Kidney (tissue), 14 donors: ENCODE data around the gene CMTM8. TPM values are rescaled to one million over a fixed set of nuclear protein-coding genes. Genes with fewer than 3 reads are reported as not detected.
A peak's percentile ranks its signal among the peaks of the same experiment; 100 is the strongest.

Source experiments
- DNase-seq, 5 donors: peaks; one replicate each; pipeline ENCODE4 v3.0.0-alpha.2; 2013 to 2020
- FAIRE-seq: peaks from 2 replicates; lab custom pipeline; 2012; peaks lifted over from hg19 to GRCh38; lab: Jason Lieb, UNC
- H3K27ac ChIP-seq, 2 donors: one replicate each; pipeline ENCODE4 v1.7.0; 2013; ENCODE audit warnings: low read depth in 2 of 2, low read length in 2 of 2, inconsistent platforms in 1 of 2
- H3K27me3 ChIP-seq: one replicate; pipeline ENCODE4 v1.7.1; 2013; ENCODE audit warnings: low read length, inconsistent platforms; ENCODE audit not compliant: control insufficient read depth, insufficient read depth
- H3K36me3 ChIP-seq, 3 donors: one replicate each; pipeline versions ENCODE4 v1.7.0 to v1.7.1; 2013; ENCODE audit warnings: low read length in 3 of 3, control low read depth in 1 of 3, inconsistent platforms in 1 of 3; ENCODE audit not compliant: insufficient read depth in 3 of 3, control insufficient read depth in 2 of 3
- H3K4me1 ChIP-seq, 3 donors: one replicate each; pipeline versions ENCODE4 v1.7.0 to v1.7.1; 2013; ENCODE audit warnings: low read length in 3 of 3, inconsistent platforms in 1 of 3, low read depth in 1 of 3; ENCODE audit not compliant: control insufficient read depth in 2 of 3, insufficient read depth in 2 of 3
- H3K4me3 ChIP-seq, 3 donors: one replicate each; pipeline versions ENCODE4 v1.7.0 to v1.8.1; 2013; ENCODE audit warnings: low read length in 3 of 3, control low read depth in 1 of 3, inconsistent platforms in 1 of 3
- H3K9ac ChIP-seq, 3 donors: one replicate each; pipeline versions ENCODE4 v1.7.0 to v1.7.1; 2013; ENCODE audit warnings: low read length in 3 of 3, control low read depth in 1 of 3, inconsistent platforms in 1 of 3
- H3K9me3 ChIP-seq, 3 donors: one replicate each; pipeline versions ENCODE4 v1.7.0 to v1.7.1; 2013; ENCODE audit warnings: low read length in 3 of 3, control low read depth in 1 of 3, inconsistent platforms in 1 of 3; ENCODE audit not compliant: control insufficient read depth in 2 of 3, insufficient read depth in 1 of 3
- intact Hi-C: fragments of 100-400 bp; cut with DNase I; formaldehyde crosslinking; loops from one replicate; pipeline ENCODE4 v1.11.1; 2022
- polyA plus RNA-seq: library from polyadenylated mRNA; stranded (reverse); fragments of 350-450 nt; fragmentation: Illumina TruSeq; extraction: RNeasy Lipid Tissue Mini Kit (QIAGEN cat#74804); gene quantifications from one replicate; pipeline ENCODE4 v1.2.3, GENCODE V29; 2014; ENCODE audit warnings: low read depth, low replicate concordance; ENCODE audit not compliant: insufficient read depth
- total RNA-seq: library from RNA; stranded (reverse); fragmentation: NEBNext Ultra II Directional; extraction: Animal tissue kit (Norgen Biotek cat#: 25700); gene quantifications from one replicate; pipeline ENCODE4 v1.2.1, GENCODE V29; 2021
- TF ChIP-seq, protein P1 (sequence below): IDR thresholded peaks from 3 replicates; pipeline ENCODE4 v1.5.1; 2012; ENCODE audit warnings: mild to moderate bottlenecking, moderate library complexity, borderline replicate concordance; ENCODE audit not compliant: insufficient read depth; ENCODE audit errors: extremely low read depth
- donor health status: control.
- donor health status: control.
- donor health status: control.
- donor health status: control.
- donor health status: control.
- donor health status: DM: yes; HTN: yes; CAD: no.
- donor health status: Normal renal cell carcinoma (clear cell type).

The CMTM8 gene
- total and polyA plus RNA-seq, 2 donors from 2014 or later = 5.4 to 9.6 TPM

DNA sequence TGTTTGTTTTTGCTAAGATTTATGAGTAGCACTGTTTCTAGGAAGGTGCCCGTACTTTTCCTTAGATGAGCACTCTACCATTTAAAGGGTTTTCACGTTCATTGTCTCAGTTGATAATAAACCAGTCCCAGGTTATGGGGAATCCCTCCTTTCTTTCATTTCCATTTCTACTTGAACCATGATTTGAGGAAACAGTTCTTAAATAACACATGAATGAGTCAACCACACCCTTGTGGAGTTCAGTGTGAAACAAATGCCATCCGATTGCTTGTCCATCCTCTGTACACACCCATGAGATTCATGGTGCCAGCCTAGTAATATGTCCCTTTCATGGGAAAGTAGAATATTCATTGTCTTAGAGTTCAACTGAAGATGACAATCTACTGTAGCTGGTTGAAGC, 23.1 kb downstream of the CMTM8 start:
- FAIRE-seq = no peak
- no peaks in the 10 kb centered on the region for H3K36me3 ChIP-seq
- no peak overlapping the region for H3K27ac ChIP-seq
- H3K27me3 ChIP-seq = no peaks in the 10 kb centered on the region
- H3K4me1 ChIP-seq = no peaks in the 10 kb centered on the region
- H3K9me3 ChIP-seq = no peaks in the 10 kb centered on the region
- H3K9ac ChIP-seq = no peak overlapping the region
- TF ChIP-seq, protein P1, sequence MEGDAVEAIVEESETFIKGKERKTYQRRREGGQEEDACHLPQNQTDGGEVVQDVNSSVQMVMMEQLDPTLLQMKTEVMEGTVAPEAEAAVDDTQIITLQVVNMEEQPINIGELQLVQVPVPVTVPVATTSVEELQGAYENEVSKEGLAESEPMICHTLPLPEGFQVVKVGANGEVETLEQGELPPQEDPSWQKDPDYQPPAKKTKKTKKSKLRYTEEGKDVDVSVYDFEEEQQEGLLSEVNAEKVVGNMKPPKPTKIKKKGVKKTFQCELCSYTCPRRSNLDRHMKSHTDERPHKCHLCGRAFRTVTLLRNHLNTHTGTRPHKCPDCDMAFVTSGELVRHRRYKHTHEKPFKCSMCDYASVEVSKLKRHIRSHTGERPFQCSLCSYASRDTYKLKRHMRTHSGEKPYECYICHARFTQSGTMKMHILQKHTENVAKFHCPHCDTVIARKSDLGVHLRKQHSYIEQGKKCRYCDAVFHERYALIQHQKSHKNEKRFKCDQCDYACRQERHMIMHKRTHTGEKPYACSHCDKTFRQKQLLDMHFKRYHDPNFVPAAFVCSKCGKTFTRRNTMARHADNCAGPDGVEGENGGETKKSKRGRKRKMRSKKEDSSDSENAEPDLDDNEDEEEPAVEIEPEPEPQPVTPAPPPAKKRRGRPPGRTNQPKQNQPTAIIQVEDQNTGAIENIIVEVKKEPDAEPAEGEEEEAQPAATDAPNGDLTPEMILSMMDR = no peak
- no peak overlapping the region for H3K4me3 ChIP-seq
- intact Hi-C loops = no loop called here
- no peak for DNase-seq

DNA sequence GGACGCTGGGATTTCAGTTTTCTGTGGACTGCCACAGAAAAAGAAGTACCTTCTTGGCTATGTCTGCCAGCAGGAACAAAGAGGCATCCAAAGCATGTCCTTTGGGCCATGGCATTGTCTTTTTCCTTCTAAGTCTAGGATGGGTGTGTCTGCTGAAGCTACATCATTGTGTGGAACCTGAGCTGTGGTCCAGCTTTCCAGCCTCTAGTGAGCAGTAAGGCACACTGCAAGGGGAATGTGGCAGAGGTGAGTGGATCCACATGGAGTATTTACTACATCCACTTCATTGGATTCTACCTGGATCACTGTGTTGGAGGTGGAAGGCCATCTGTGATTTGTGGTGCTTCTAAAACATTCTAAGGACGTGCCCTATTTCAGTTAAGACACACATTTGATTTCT, 23.7 kb downstream of the CMTM8 start:
- Histone ChIP-seq H3K36me3 (no peaks in the 10 kb centered on the region), H3K9ac (no peak overlapping the region), H3K27me3 (no peaks in the 10 kb centered on the region), H3K4me3 (no peak overlapping the region), H3K9me3 (no peaks in the 10 kb centered on the region), H3K27ac (no peak overlapping the region), H3K4me1 (no peaks in the 10 kb centered on the region)
- no peak for FAIRE-seq
- no peak for DNase-seq
- intact Hi-C loops = no loop called here
- TF ChIP-seq, protein P1 = no peak

DNA sequence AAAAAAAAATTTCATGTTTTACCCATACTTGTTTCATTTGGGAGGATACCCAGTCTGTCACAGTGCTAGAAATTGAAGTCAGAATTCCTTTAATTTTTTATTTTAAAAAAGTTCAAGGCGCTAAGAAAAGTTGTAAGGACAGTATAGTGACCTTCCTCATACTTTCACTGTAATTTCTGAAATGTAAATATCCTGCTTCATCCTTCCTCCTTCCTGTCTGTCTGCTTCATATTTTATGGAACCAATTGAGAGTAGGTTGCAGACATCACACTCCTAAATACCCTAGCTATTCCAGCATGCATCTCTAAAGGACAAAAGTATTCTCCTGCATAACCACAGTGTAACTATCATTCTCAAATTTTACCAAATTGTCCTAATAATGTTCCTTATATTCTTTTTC, 35.8 kb downstream of the CMTM8 start:
- FAIRE-seq (no peak), DNase-seq (no peak)
- TF ChIP-seq, protein P1 = no peak
- intact Hi-C loops = no loop called here
- peaks cover 0 to 3% (median 0%) of the 10 kb centered on the region in 3 donors for H3K4me1 ChIP-seq
- H3K36me3 ChIP-seq = no peaks in the 10 kb centered on the region
- no peaks in the 10 kb centered on the region for H3K9me3 ChIP-seq
- H3K27me3 ChIP-seq = no peaks in the 10 kb centered on the region
- H3K4me3 ChIP-seq = no peak overlapping the region
- H3K27ac ChIP-seq = no peak overlapping the region
- no peak overlapping the region for H3K9ac ChIP-seq

DNA sequence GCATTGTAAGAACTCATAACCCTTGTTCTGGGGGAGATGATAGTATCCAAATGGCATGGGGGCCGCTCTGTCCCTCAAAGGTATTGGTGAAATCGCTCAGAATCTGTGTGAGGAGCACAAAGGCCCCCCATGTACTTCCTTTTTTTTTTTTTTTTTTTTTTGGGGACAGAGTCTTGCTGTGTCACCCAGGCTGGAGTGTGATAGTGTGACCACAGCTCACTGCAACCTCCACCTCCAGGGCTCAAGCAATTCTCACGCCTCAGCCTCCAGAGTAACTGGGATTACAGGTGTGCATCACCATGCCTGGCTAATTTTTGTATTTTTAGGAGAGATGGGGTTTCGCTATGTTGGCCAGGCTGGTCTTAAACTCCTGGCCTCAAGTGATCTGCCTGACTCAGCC, 37.0 kb downstream of the CMTM8 start:
- Histone ChIP-seq H3K27ac (no peak overlapping the region), H3K27me3 (no peaks in the 10 kb centered on the region), H3K9me3 (no peaks in the 10 kb centered on the region), H3K4me1 (peaks cover 0 to 3% (median 0%) of the 10 kb centered on the region in 3 donors), H3K4me3 (no peak overlapping the region), H3K9ac (peak overlapping the region in 1 of 3 donors; percentile 29), H3K36me3 (no peaks in the 10 kb centered on the region)
- intact Hi-C loops = no loop called here
- DNase-seq (no peak), FAIRE-seq (no peak)
- TF ChIP-seq, protein P1 = no peak
